ENCODE data around the gene SLC33A1.
"Not testable (repeated sequence)": the region's sequence is repeated elsewhere in the genome, so short reads cannot be mapped to it uniquely, and the experiment has no call there.

SLC33A1 gene

DNA sequence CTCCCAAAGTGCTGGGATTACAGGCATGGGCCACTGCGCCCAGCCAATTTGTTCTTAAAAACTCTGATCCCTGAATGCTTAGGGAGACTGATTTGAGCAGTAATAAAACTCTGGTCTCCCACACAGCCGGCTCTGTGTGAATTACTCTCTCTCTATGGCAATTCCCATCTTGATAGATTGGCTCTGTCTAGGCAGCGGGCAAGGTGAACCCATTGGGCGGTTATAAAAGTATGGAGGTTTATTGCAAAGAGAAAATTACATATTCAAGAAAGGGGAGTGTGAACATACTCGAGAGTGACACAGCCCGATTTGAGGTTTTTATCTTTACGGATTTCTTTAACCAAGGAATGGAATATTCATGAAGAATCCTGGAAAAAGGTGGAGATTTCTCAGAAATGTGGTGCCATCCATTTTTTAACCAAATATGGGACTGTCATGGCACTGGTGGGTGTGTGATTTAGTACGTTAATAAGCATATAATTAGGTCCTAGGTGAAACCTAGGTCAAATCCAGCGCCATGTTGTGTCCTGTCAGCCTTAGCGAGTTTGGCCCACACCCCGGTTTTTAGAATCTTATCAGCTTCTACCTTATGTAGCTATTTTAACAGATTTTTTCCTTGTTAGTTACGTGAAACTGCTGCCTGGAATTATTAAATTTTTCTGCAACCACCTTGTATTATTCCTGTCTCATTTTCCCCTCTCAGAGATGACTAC lies 9.0 kb upstream of the SLC33A1 start:
- intact Hi-C loops (cut with DNase I), result no loop called here
- DNase-seq, result no peak

DNA sequence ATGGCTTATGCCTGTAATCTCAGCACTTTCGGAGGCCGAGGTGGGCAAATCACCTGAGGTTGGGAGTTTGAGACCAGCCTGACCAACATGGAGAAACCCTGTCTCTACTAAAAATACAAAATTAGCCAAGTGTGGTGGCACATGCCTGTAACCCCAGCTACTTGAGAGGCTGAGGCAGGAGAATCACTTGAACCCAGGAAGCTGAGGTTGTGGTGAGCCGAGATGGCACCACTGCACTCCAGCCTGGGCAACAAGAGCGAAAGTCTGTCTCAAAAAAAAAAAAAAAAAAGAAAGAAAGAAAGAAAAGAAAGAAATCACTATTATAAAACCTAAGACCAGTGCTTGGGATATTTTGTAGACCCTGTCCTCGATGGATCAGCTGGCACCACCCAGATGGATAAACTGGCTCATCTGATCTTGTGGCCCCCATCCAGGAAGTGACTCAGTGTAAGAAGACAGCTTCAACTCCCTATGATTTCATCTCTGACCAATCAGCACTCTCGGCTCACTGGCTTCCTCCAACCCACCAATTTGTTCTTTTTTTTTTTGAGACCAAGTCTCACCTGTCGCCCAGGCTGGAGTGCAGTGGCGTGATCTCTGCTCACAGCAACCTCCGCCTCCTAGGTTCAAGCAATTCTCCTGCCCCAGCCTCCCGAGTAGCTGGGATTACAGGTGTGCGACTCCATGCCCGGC lies 8.2 kb upstream of the SLC33A1 start:
- DNase-seq; intact Hi-C loops (cut with DNase I): not testable (repeated sequence)

DNA sequence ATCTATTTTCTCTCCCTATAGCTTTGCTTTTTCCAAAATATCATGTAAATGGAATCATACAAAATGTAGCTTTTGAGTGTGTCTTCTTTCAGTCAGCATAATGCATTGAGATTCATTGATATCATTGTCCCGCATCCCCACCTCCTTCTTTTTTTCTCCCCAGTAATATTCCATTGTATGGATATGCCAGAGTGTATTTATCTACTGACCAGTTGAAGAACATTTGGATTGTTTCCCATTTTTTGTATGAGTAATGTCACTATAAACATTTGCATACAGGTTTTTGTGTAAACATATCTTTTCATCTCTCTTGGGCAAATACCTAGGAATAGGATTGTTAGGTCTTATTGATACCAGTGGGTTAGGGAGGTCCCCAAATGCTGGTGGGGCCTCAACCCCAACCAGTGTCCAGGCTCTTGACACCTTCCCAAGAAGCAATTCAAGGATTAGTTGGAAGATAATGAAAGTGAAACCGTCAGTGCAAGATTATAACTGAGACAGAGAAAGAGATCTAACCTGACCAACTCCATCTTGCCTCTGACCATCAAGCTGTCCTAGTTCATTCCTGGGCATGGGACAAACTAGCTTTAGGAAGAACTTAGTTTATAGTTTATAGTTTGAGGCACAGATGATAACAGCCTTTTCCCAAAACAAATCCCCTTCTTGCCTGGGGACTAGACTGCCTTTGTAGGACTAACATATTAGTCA lies 7.4 kb upstream of the SLC33A1 start:
- intact Hi-C loops (cut with DNase I), result no loop called here
- no peak for DNase-seq

DNA sequence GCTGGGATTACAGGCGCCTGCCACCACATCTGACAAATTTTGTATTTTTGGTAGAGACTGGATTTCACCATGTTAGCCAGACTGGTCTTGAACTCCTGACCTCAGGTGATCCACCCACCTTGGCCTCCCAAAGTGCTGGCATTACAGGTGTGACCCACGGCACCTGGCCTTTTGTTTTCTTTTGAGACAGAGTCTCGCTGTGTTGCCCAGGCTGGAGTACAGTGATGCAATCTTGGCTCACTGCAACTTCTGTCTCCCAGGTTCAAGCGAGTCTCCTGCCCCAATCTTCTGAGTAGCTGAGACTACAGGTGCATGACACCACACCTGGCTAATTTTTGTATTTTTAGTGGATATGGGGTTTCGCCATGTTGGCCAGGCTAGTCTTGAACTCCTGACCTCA lies 6.2 kb upstream of the SLC33A1 start:
- intact Hi-C loops (cut with DNase I); DNase-seq: not testable (repeated sequence)

DNA sequence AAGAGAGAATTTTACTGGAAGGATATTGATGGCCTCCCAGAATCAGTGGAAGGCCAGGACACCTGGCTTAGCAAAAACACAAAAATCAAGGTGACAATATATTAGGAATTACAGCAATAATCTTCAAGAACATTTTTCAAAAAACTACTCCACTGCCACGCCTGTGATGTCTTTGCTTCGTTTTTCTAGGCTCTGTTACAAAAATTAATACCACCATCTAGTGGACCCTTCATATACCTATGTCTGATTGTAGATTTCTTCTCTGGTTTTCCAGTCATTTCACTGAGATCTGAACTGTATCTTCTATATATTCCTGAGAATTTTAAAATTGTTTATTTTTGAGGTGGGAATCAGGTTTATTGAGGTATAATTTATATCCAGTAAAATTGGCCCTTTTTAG lies 5.6 kb upstream of the SLC33A1 start:
- intact Hi-C loops (cut with DNase I), result no loop called here
- no peak for DNase-seq

DNA sequence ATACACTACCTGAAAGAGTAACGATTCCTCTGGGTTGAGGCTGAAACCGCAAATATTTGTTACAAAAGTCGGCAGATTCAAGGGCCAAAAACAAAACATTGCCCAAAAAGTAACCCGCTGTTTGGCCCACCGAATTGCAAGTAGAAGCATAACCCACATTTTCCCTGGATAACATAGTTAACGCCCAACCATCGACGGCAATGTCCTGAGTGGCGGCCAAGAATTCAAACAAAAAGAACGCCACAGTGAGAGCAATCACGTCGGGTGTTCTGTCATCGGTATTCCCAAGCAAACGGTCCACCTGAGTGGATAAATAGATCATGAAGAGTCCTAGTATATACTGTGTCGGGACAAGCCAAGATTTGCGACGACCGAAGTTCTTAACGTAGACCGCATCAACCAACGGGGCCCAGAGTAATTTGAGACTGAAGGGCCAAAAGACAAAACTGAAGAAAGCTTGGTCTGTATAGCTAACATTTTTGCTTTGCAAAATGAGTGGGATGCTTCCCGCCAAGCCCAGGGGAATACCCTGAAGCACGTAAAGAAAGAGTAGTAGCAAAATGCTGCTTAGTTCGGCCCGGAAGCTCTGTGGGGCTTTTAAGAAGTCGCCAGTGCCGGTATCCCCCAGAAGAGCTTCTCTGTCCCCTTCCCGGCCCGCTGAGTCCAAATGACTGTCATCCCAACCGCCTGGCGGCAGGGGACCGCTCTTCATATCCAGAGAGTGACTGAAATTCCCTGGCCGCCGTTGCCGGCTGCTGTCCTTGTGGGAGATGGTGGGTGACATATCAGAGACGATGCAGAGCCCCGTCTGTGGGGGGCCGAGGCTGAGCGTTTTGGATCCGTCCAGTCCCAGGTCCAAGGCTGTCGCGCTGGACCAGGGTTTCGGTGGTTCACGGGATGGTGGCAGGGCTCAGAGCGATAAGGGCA lies 750 bp downstream of the SLC33A1 start:
- intact Hi-C loops (cut with DNase I), result loop anchor here (1.0 to 5.0 kb wide), 2 partner anchors 18 to 46 kb away; partner anchors contain the start of gene C3orf33

DNA sequence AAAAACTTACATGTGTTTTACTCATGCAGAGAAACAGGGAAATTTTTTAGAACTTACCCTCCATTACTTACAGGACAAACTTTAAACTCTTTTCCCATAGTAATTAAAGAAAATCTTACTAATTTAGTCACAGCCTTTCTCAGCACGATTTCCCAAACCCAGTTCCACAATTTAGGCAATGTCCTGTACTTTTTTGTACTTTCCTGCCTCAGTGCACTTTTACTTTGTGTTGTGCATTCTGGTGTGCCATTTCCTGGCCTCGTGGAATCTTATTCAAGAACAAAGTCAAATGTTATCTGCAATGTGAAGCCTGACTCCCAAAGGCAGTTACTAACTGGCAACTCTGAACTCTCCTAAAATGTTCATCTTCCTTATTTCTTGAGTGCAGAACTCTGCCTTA lies 1.9 kb downstream of the SLC33A1 start:
- DNase-seq, result no peak
- intact Hi-C loops (cut with DNase I), result loop anchor here (5.0 kb wide), 1 partner anchor 45 kb away; the partner anchor contains the start of gene C3orf33

More for the DNA sequence above, 750 bp downstream of the SLC33A1 start:
- peak in 6 of 10 donors; percentile 10 to 78 (median 24) for DNase-seq

DNA sequence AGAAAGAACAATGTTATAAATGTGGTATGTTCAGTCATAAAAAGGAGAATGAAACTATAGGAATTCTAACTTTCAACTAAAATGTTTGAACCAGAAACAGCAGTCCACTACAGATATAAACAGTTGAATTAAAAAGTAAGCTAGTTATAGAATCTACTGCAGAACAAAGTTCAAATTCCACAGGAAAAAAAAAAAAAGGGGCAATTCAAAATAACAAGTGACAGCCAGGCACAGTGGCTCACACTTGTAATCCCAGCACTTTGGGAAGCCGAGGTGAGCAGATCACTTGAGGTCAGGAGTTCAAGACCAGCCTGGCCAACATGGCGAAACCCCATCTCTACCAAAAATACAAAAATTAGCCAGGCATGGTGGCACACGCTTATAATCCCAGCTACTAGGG lies 4.8 kb downstream of the SLC33A1 start:
- DNase-seq; intact Hi-C loops (cut with DNase I): not testable (repeated sequence)

DNA sequence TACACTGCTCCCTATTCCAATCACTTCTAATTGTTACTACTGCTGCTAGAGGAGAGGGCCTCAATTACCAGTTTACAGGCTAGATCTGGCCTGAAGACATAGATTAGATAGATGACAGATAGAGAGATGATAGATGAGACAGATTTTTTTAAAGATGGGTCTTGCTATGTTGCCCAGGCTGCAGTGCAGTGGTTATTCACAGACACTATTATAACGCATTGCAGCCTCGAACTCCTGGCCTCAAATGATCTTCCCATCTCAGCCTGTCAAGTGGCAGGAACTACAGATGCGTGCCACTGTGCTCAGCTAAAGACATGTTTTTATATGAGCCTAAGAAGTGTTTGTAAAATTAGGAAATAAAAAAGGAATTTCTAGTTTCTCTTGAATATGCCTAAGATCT lies 6.2 kb downstream of the SLC33A1 start:
- intact Hi-C loops (cut with DNase I), result no loop called here
- no peak for DNase-seq

DNA sequence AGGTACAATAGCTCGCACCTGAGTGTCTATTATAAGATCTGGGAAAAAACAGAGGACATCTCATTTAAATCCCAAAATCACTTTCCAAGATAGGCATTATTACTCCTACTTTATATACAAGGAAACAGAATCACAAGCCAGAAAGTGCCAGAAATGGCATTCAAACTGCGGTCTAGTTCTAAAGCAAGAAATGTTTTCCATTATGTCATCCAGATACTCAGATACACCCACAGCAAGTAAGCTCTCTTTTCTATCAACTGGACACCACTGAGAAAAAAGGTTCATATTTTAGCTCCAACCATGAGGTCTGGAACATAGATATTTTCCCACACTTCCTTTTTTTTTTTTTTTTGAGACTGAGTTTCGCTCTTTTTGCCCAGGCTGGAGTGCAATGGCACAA lies 8.1 kb downstream of the SLC33A1 start:
- intact Hi-C loops (cut with DNase I), result no loop called here
- DNase-seq, result no peak

DNA sequence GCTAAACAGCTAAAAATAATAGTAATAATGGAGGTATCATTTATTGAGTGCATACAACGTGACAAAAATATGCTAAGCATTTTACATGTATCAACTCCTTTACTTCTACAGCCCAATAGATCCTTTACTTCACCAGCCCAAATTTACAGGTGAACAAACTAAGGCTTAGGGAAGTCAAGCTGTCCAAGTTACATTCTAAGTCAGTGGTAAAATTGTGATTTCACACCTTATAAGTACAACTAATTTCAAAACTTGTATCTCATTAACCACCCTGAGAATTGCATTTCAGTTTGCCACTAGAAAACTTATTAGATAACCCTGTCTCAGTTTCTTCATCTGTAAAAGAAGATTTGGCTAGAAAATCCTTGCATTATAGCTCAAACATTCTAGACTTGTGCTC lies 10.7 kb downstream of the SLC33A1 start:
- intact Hi-C loops (cut with DNase I), result no loop called here
- DNase-seq, result no peak

DNA sequence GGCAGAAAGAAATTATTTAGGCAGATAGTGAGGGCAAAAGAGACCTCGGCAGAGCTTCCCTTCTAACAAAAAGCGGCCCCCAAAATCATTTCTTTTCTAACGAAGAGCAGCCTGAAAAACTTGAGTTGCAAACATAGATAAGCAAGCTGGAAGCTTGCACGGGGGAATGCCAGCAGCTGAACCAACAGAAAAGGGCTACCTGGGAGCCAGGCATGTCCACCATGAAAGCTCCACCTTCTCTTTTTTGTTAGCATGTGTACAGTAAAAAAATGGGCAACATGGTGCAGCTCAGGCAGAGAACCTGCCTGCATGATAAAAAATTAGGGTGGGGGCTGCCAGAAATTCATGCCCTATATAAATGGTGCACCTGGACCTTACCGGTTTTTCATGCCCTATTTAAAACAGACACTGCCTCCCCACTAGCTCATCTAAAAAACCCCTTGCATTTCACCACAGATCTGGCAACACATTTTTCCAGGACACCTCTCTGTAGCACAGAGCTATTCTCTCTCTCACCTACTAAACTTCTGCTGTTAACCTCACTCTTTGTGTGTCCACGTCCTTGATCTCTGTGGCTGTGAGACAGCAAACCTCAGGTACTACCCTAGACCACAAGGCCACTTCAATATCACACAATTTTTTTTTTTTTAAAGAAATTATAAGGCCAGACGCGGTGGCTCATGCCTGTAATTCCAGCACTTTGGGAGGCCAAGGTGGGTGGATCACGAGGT lies 18.7 kb downstream of the SLC33A1 start:
- no peak for DNase-seq
- intact Hi-C loops (cut with DNase I), result no loop called here

DNA sequence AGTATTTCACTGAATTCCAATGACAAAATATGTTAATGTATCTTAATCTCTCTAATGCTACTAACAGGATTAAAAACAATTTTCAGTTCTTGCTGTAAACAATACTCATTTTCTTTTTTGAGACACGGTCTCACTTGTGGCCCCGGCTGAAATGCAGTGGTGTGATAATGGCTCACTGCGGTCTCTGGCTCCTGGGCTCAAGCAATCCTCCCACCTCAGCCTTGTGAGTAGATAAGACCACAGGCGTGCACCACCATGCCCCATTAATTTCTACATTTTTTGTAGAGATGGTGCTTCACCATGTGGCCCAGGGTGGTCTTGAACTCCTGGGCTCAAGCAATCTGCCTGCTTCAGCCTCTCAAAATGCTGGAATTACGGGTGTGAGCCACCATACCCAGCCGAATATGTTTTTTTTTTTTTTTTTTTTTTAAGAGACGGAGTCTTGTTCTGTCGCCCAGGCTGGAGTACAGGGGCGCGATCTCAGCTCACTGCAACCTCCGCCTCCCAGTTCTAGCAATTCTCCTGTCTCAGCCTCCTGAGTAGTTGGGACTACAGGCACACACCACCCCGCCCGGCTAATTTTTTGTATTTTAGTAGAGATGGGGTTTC lies 25.6 kb downstream of the SLC33A1 start:
- DNase-seq; intact Hi-C loops (cut with DNase I): not testable (repeated sequence)

DNA sequence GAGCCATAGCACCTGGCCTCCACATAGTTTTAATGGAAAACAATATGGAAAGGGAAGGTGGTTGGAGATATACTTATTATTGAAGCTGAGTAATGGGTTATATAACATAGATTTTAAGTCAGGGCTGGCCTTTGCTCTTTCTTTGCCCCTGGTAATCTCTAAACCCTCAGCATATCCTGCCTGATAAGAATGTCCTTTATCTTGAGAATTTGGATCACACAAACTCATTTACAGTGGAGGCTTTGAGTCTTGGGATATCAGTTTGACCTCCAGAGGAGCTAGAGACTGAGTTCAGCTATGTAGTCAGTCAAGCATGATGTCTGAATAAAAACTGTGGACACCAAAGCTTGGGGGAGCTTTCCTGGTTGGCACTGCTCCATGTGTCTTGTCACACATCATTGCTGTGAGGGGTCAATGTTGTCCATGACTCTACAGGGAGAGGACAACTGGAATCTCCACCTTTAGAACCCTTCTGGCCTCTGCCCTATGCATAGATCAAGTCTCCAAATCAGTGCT lies 39.1 kb downstream of the SLC33A1 start:
- DNase-seq, result no peak
- intact Hi-C loops (cut with DNase I), result no loop called here

DNA sequence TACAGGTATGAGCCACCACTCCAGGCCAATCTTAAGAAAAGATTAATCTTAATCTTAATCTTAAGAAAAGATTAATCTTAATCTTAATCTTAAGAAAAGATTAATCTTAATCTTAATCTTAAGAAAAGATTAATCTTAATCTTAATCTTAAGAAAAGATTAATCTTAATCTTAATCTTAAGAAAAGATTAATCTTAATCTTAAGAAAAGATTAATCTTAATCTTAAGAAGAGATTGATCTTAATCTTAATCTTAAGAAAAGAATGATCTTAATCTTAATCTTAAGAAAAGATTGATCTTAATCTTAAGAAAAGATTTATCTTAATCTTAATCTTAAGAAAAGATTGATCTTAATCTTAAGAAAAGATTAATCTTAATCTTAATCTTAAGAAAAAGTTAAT lies 41.0 kb downstream of the SLC33A1 start:
- DNase-seq; intact Hi-C loops (cut with DNase I): not testable (repeated sequence)

DNA sequence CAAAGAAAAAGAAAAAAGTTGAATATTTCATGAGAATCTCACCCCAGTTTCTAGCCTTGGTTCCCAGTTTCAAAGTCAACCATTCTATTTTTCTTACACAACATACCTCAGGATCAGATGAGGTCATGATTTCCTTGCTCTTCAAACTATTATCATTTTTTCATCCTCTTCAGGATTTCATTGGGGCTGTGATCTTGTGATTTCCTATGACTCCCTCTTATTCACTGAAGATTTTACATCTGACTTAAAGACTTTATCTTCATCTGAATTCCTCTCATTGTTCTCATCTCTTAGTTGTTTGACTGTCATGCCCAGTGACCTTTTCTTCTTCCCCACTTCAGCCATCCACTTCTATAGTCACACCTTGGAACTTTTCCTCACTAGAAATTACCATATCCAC lies 45.0 kb downstream of the SLC33A1 start:
- intact Hi-C loops (cut with DNase I), result loop anchor here (5.0 kb wide), 2 partner anchors 43 to 63 kb away; partner anchors contain the start of genes GMPS and SLC33A1
- no peak for DNase-seq

DNA sequence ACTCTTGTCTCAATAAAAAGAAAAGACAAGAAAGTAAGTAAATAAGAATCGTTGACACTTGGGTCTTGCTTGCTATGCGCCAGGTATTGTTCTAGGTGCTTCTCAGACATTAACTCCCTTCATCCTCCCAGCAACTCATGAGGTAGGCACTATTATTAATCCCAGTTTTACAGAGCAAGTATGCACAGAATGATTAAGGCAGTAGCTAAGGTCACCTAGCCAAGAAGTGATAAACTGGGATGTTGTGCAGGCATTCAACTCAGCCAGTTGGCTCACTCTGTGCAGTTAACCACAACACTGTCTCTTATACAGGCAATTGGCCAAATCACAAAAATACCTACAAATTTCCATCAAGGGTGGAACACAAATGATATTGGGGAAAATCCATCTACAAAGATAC lies 46.4 kb downstream of the SLC33A1 start:
- DNase-seq, result no peak
- intact Hi-C loops (cut with DNase I), result loop anchor here (5.0 kb wide), 2 partner anchors 44 to 64 kb away; partner anchors contain the start of genes GMPS and SLC33A1

DNA sequence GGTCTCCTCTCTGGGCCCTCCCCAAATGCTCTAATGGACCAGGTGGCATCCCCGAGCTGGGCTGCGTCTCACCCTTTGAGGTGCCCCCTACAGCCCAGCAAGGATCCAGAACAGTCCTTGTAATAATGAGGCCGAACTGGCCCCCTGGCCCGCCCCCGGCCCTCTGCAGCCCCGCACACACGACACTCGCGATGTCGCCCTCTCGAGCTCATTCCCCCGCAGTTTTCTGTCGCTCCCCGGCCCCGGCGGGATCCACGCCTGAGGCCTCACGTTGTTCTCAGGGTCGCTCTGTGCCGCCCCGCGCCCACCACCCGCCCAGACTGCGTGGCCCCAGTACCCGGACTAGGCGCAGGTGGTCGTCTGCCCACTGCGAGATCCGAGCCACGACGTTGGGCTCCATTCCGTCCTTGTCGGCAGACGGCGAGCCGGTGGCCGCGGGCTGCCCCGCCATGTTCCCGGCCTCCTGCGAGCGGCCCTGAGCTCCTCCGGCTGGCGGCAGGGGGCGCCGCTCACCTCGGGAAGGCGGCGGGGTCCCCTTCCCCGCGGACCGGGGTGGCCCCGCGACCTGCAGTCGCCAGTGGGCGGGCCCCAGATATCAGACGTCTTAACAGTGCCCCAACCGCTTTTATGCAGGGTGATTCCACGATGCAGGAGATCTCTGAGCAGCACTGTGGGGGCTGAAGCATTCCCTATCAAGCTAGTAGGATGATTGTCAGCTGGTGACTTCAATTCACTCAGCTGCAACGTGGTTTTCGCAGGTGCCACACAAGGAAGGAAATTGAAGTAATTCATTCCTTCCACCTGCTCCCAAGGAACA lies 48.2 kb downstream of the SLC33A1 start, which contains the start of gene C3orf33:
C3orf33 (minus strand) TSS at position 477 of the 817 bp plus-strand sequence; CDS start at position 451, 26 bp downstream.
- intact Hi-C loops (cut with DNase I), result loop anchor here (5.0 kb wide), 2 partner anchors 46 to 66 kb away; partner anchors contain the start of genes GMPS and SLC33A1
- DNase-seq, result peak; percentile 46 to 96 (median 71)
